ENCODE results near the gene KCND1.

Gene KCND1

GRCh38 chrX:48927736-48928382 is 43.8 kb downstream of the KCND1 start:
- TF ChIP-seq ZFX (IDR thresholded peaks at IDR 0.05; ENCODE audit: borderline replicate concordance) (no peak), CTCF (IDR thresholded peaks at IDR 0.05) (no peak)
- H3K27ac ChIP-seq: no peak overlapping the region

GRCh38 chrX:48927123-48927522 is 44.5 kb downstream of the KCND1 start:
- no peak overlapping the region for H3K27ac ChIP-seq
- no peak for TF ChIP-seq CTCF (IDR thresholded peaks at IDR 0.05)
- TF ChIP-seq ZFX (IDR thresholded peaks at IDR 0.05; ENCODE audit: borderline replicate concordance): no peak

- no peak for TF ChIP-seq ZFX (IDR thresholded peaks at IDR 0.05; ENCODE audit: borderline replicate concordance)
- no peak for TF ChIP-seq CTCF (IDR thresholded peaks at IDR 0.05)
- no peak overlapping the region for H3K27ac ChIP-seq
Measured at GRCh38 chrX:48924270-48924669, 47.4 kb downstream of the KCND1 start.

GRCh38 chrX:48923771-48924170 is 47.9 kb downstream of the KCND1 start:
- H3K27ac ChIP-seq: no peak overlapping the region
- TF ChIP-seq CTCF (IDR thresholded peaks at IDR 0.05) (no peak), ZFX (IDR thresholded peaks at IDR 0.05; ENCODE audit: borderline replicate concordance) (no peak)

- TF ChIP-seq CTCF (IDR thresholded peaks at IDR 0.05) (no peak), ZFX (IDR thresholded peaks at IDR 0.05; ENCODE audit: borderline replicate concordance) (no peak)
- no peak overlapping the region for H3K27ac ChIP-seq
Measured at GRCh38 chrX:48920718-48921104, 50.9 kb downstream of the KCND1 start.

GRCh38 chrX:48919947-48920717 is 51.5 kb downstream of the KCND1 start:
- H3K27ac ChIP-seq: peak overlapping the region; percentile 72
- no peak for TF ChIP-seq ZFX (IDR thresholded peaks at IDR 0.05; ENCODE audit: borderline replicate concordance)
- no peak for TF ChIP-seq CTCF (IDR thresholded peaks at IDR 0.05)

- peak overlapping the region; percentile 72 for H3K27ac ChIP-seq
- no peak for TF ChIP-seq CTCF (IDR thresholded peaks at IDR 0.05)
- no peak for TF ChIP-seq ZFX (IDR thresholded peaks at IDR 0.05; ENCODE audit: borderline replicate concordance)
Measured at GRCh38 chrX:48919360-48919841, 52.2 kb downstream of the KCND1 start.

All from 22Rv1 (cell line).